Right cardiac atrium (tissue), 5 donors: Measurements from ENCODE around the gene ZNF747. TPM values are rescaled to one million over a fixed set of nuclear protein-coding genes. Genes with fewer than 3 reads are reported as not detected.
"Not testable (repeated sequence)": the region's sequence is repeated elsewhere in the genome, so short reads cannot be mapped to it uniquely, and the experiment has no call there.

ENCODE experiments used
- ATAC-seq, 2 donors: fragments of 200-7000 bp; cut with Tn5 transposase; one replicate each; pipeline versions ENCODE4 v1.8.0 to v1.9.1; 2020; ENCODE audit warnings: moderate library complexity in 2 of 2, mild to moderate bottlenecking in 1 of 2
- DNase-seq, 3 donors: peaks; one replicate each; pipeline ENCODE4 v3.0.0-alpha.2; 2020
- H3K27ac ChIP-seq: one replicate; pipeline ENCODE4 v1.5.1; 2013; ENCODE audit warnings: mild to moderate bottlenecking, low read length, control low read depth, moderate library complexity
- H3K27me3 ChIP-seq: one replicate; pipeline ENCODE4 v1.6.1; 2013; ENCODE audit not compliant: control insufficient read depth, insufficient read depth
- H3K4me1 ChIP-seq: one replicate; pipeline ENCODE4 v1.6.1; 2013; ENCODE audit warnings: low read length; ENCODE audit not compliant: control insufficient read depth, insufficient read depth
- H3K4me3 ChIP-seq: one replicate; pipeline ENCODE4 v1.5.1; 2013; ENCODE audit warnings: low read length, control low read depth
- H3K9me3 ChIP-seq: one replicate; pipeline ENCODE4 v1.6.1; 2013; ENCODE audit warnings: low read length; ENCODE audit not compliant: control insufficient read depth
- WGBS: extraction: QIAGEN DNeasy Blood & Tissue Kit; methylation state at CpG from one replicate; pipeline ENCODE4 v1.1.7; 2013; 5-methylcytosine and 5-hydroxymethylcytosine counted together
- intact Hi-C, 4 donors: fragments of 100-400 bp; cut with DNase I; formaldehyde crosslinking; loops; one replicate each; pipeline versions ENCODE4 v1.11.0 to v1.14.0; 2022 to 2023
- polyA plus RNA-seq: library from polyadenylated mRNA; stranded (reverse); fragments of 200-250 nt; gene quantifications from one replicate; pipeline ENCODE4 v1.2.3, GENCODE V29; 2013
- total RNA-seq, 4 donors: library from RNA; stranded (reverse); fragmentation: NEBNext Ultra II Directional; extraction: Animal tissue kit (Norgen Biotek cat#: 25700); gene quantifications; one replicate each; pipeline ENCODE4 v1.2.1, GENCODE V29; 2021
- donor health status: healthy with polysubstance abuse.
- donor health status: DM: no; HTN: yes; CAD: no.
- donor health status: DM: no; HTN: no; CAD: no.
- donor health status: DM: no; HTN: yes; CAD: no; lungs with severe emphysema.
- donor health status: DM: yes; HTN: yes; CAD: no.

Gene ZNF747
- total and polyA plus RNA-seq, 5 donors: 9.1 to 14.6 (median 11.5) TPM

GRCh38 chr16:30541502-30542329 lies 7.1 kb upstream of the ZNF747 start:
- no peak for DNase-seq
- H3K4me1 ChIP-seq: no peaks in the 10 kb centered on the region
- peak in 1 of 2 donors; percentile 34 for ATAC-seq
- intact Hi-C loops: no loop called here
- H3K4me3 ChIP-seq: no peak overlapping the region
- no peaks in the 10 kb centered on the region for H3K27me3 ChIP-seq
- no peak overlapping the region for H3K27ac ChIP-seq
- WGBS: 47% methylated on average over 10 of the region's 10 CpGs
- H3K9me3 ChIP-seq: no peaks in the 10 kb centered on the region

GRCh38 chr16:30540916-30541464 lies 6.3 kb upstream of the ZNF747 start:
- ATAC-seq, H3K4me3 ChIP-seq, H3K27ac ChIP-seq, intact Hi-C loops, H3K4me1 ChIP-seq, H3K27me3 ChIP-seq, H3K9me3 ChIP-seq: not testable (repeated sequence)
- peak in 1 of 3 donors; percentile 5 for DNase-seq
- WGBS: 61% methylated on average over 9 of the region's 9 CpGs

DNA sequence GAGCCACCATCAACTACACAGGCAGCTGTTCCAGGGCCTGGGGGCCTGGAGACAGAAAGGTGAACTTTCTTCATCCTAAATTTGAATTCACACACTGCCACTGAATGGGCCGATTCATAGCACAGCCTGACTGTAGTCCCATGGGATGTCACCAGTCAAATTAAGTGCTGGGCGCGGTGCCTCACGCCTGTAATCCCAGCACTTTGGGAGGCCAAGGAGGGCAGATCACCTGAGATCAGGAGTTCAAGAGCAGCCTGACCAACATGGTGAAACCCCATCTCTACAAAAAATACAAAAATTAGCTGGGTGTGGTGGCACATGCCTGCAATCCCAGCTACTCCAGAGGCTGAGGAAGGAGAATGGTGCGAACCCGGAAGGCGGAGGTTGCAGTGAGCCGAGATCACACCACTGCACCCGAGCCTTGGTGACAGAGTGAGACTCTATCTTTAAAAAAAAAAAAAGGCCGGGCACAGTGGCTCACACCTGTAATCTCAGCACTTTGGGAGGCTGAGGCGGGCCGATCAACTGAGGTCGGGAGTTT lies 5.4 kb upstream of the ZNF747 start:
- peak in 1 of 3 donors; percentile 13 for DNase-seq
- not testable (repeated sequence) for ATAC-seq, H3K9me3 ChIP-seq, H3K4me3 ChIP-seq, H3K4me1 ChIP-seq, H3K27me3 ChIP-seq
- intact Hi-C loops: loop anchor here in 2 of 4 donors (10.0 kb wide), 2 partner anchors 45 to 95 kb away; partner anchors contain the start of genes SEPHS2 (in 1 of the 2) and ZNF785 (in 1 of the 2)
- 87% methylated on average over 13 of the region's 13 CpGs for WGBS
- peak overlapping the region; percentile 80 for H3K27ac ChIP-seq

DNA sequence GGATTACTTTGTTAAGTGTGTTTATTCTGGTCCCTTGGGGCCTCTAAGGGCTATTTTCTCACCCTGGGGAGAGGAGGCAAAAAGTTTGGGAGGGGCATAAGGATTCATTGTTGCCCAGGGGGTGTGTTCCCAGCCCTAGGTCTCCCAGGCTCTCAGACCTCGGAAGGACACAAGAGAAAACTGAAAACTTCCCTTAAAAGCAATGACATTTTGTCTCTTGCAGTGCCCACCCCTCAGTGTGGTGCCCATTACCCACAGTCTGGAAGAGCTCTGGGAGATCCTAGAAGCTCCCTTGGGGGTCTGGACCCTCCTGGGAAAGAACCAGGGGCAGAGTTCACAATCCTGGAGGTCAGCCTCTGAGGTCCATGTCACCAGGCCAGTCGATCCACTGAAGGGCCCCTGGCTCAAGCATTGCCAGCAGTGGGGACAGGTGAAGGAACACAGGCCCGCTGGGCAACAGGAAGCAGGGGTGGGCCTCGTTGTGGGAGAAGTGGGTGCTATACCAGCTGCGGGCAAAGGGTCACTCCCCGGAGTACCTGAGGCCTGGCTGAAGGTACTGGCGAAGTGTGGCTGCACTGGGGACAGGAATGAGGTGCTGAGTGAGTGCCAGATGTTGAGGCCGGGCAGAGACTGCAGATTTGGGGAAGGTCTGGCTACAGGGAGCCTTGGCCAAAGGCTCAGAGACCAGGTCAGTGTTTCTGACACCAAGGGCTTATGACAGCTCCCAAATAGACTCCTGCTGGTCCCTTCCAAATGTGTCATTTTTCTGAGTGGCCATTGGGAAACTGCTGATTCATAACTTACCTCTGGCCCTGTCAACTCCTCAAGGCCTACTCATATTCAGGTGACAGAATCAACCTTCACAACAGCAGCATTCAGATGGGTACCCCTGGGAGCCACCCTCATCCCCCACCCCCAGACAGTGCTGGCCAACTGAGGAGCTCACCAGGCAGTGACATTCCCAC lies 4.6 kb upstream of the ZNF747 start:
- intact Hi-C loops: loop anchor here in 2 of 4 donors (10.0 kb wide), 2 partner anchors 46 to 94 kb away; partner anchors contain the start of genes SEPHS2 (in 1 of the 2) and ZNF785 (in 1 of the 2)
- 67% methylated on average over 8 of the region's 8 CpGs for WGBS
- Histone ChIP-seq H3K27ac (peak overlapping the region; percentile 80), H3K9me3 (no peaks in the 10 kb centered on the region), H3K4me1 (peaks cover 2% of the 10 kb centered on the region), H3K4me3 (no peak overlapping the region), H3K27me3 (no peaks in the 10 kb centered on the region)
- ATAC-seq (peak; percentile 40 to 60), DNase-seq (peak; percentile 32 to 73 (median 64))

- H3K27ac ChIP-seq, H3K4me1 ChIP-seq, ATAC-seq, H3K4me3 ChIP-seq, H3K9me3 ChIP-seq, H3K27me3 ChIP-seq, DNase-seq: not testable (repeated sequence)
- intact Hi-C loops: loop anchor here in 2 of 4 donors (10.0 kb wide), 2 partner anchors 48 to 92 kb away; partner anchors contain the start of genes SEPHS2 (in 1 of the 2) and ZNF785 (in 1 of the 2)
- WGBS: 93% methylated on average over 13 of the region's 13 CpGs
Observed at GRCh38 chr16:30536391-30537024, 1.9 kb upstream of the ZNF747 start.

- DNase-seq: peak; percentile 83 to 89 (median 89)
- peak; percentile 76 to 79 for ATAC-seq
- WGBS: 26% methylated on average over 12 of the region's 12 CpGs
- intact Hi-C loops: loop anchor here in 3 of 4 donors (1.0 to 10.0 kb wide), 3 partner anchors 23 to 91 kb away; partner anchors contain the start of genes SEPHS2 (in 1 of the 3), ZNF764 (in 1 of the 3) and ZNF785 (in 1 of the 3)
- peak overlapping the region; percentile 65 for H3K4me3 ChIP-seq
- peaks cover 4% of the 10 kb centered on the region for H3K4me1 ChIP-seq
- H3K27ac ChIP-seq: peak overlapping the region; percentile 97
- no peaks in the 10 kb centered on the region for H3K27me3 ChIP-seq
- H3K9me3 ChIP-seq: no peaks in the 10 kb centered on the region
Observed at GRCh38 chr16:30535777-30536190, 1.1 kb upstream of the ZNF747 start.

DNA sequence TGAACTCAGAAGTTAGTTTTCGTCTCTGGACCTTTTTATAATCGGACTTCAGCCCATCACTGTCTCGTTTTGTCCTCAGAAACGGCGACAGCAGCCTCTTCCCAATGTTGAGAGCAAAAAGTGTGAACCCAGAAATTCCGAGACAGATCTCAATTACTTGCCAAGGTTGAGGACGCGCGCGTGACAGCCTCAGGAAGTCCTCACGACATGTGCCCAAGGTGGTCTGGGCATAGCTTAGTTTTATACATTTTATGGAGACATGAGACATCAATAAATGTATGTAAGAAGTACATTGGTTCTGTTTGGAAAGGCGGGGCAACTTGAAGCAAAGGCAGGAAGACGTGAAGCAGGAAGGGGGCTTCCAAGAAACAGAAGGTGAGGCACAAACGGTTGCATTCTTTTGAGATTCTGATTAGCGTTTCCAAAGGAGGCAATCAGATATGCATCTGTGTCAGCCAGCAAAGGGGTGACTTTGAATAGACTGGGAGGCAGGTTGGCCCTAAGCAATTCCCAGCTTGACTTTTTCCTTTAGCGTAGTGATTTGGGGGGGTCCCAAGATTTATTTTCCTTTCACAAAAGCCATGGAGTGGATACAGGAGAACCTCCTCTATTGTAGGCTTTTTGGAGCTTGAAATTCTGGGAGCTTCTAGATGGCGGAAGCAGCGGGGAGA lies 583 bp upstream of the ZNF747 start:
- intact Hi-C loops: loop anchor here in 3 of 4 donors (1.0 to 10.0 kb wide), 3 partner anchors 23 to 90 kb away; partner anchors contain the start of genes SEPHS2 (in 1 of the 3), ZNF764 (in 1 of the 3) and ZNF785 (in 1 of the 3)
- DNase-seq (no peak), ATAC-seq (no peak)
- Histone ChIP-seq H3K27me3 (no peaks in the 10 kb centered on the region), H3K9me3 (no peaks in the 10 kb centered on the region), H3K4me1 (peaks cover 4% of the 10 kb centered on the region), H3K27ac (peak overlapping the region; percentile 97), H3K4me3 (peak overlapping the region; percentile 65)
- WGBS: 6% methylated on average over 18 of the region's 18 CpGs

DNA sequence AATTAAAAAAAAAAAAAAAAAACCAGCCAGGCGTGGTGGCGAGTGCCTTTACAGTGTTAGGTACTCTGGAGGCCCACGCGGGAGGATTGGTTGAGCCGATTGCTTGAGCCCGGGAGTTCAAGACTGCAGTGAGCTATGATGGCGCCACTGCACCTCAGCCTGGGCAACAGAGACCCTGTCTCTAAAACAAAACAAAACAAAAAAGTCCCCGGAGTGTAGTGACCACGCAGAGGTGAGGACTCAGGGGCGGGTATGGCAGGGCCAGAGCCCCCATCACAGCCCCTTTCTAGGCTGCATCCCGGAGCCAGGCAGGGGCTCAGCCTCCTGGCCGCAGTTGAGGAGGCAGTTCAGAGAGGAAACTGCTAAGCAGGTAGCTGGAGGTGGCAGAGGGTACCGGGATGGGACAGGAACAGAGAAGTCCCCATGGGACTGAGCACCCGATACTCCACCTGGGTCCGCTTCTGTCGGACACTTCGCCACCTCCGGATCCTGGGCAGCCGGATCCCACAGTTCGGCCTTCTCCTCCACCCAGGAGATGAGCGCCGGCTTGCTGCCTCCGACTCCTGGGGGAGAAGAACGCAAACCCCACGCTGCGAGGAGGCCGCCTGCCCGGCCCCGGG lies 800 bp downstream of the ZNF747 start:
- 17% methylated on average over 29 of the region's 29 CpGs for WGBS
- intact Hi-C loops: loop anchor here in 2 of 4 donors (10.0 kb wide), 2 partner anchors 51 to 89 kb away; partner anchors contain the start of genes SEPHS2 (in 1 of the 2) and ZNF785 (in 1 of the 2)
- Histone ChIP-seq H3K4me1 (peaks cover 4% of the 10 kb centered on the region), H3K27ac (peak overlapping the region; percentile 97), H3K27me3 (no peaks in the 10 kb centered on the region), H3K4me3 (peak overlapping the region; percentile 65), H3K9me3 (no peaks in the 10 kb centered on the region)
- ATAC-seq: peak in 1 of 2 donors; percentile 6
- DNase-seq: peak in 1 of 3 donors; percentile 33

DNA sequence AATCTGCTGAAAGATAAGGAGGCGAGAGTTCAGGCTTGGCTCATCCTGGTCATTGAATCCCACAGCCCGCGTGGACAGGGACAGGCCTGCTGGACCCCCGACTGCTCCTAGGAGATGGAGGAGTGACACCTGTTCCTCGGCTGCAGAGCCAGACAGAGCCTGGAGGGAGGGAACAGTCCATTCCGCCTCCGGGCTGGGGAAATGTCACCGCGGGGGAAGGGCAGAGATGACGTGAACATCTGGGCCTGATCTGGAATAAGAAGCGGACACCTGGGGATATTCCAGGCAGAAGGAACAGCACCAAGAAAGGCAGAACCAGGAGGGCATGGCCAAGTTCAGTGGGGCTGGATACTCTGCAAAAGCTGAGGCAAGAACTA lies 1.5 kb downstream of the ZNF747 start:
- H3K4me1 ChIP-seq: peaks cover 4% of the 10 kb centered on the region
- DNase-seq: no peak
- H3K9me3 ChIP-seq: no peaks in the 10 kb centered on the region
- no peak for ATAC-seq
- no peak overlapping the region for H3K27ac ChIP-seq
- 62% methylated on average over 11 of the region's 11 CpGs for WGBS
- intact Hi-C loops: loop anchor here in 2 of 4 donors (10.0 kb wide), 2 partner anchors 52 to 88 kb away; partner anchors contain the start of genes SEPHS2 (in 1 of the 2) and ZNF785 (in 1 of the 2)
- H3K4me3 ChIP-seq: no peak overlapping the region
- no peaks in the 10 kb centered on the region for H3K27me3 ChIP-seq
